Measurements from ENCODE around the gene N4BP2. TPM values are rescaled to one million over a fixed set of nuclear protein-coding genes. Genes with fewer than 3 reads are reported as not detected.

The N4BP2 gene
- polyA plus RNA-seq, 1 of the 3 experiments (the other 2 are of a cell fraction): 1.2 TPM

DNA sequence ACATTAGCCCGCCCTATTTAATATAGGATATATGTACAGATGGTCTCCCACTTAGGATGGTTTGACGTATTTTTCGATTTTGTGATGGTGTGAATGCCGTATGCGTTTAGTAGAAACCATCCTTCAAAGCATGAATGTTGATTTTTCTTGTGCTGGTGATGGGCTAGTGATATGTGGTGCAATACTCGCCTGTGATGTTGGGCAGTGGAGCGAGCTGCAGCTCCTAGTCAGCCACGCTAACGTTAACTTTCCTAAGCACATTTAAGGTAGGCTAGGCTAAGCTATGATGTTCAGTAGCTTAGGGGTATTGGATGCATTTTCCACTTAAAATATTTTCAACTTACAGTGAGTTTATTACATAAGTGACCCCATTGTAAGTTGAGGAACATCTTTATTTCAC, 103.6 kb downstream of the N4BP2 start:
- 99% methylated on average over 9 of the region's 9 CpGs for WGBS (ENCODE audit: low lambda C conversion rate)
- no peak overlapping the region for H3K27ac ChIP-seq (ENCODE audit: low read depth in 2 of 2, low read length in 1 of 2)
- H3K4me2 ChIP-seq: no peak overlapping the region
- no peak overlapping the region for H3K9ac ChIP-seq
- DNase-seq: no peak
- H2AFZ ChIP-seq (ENCODE audit: low read depth): no peak overlapping the region
- no peaks in the 10 kb centered on the region for H3K27me3 ChIP-seq (ENCODE audit: insufficient read depth)
- H3K79me2 ChIP-seq (ENCODE audit: insufficient read depth): no peaks in the 10 kb centered on the region
- no peak for TF ChIP-seq NFIC (IDR thresholded peaks at IDR 0.05; ENCODE audit: borderline replicate concordance)
- no peak for TF ChIP-seq MXI1 (IDR thresholded peaks at IDR 0.05; ENCODE audit: low read depth, low read length)
- TF ChIP-seq, protein P1, sequence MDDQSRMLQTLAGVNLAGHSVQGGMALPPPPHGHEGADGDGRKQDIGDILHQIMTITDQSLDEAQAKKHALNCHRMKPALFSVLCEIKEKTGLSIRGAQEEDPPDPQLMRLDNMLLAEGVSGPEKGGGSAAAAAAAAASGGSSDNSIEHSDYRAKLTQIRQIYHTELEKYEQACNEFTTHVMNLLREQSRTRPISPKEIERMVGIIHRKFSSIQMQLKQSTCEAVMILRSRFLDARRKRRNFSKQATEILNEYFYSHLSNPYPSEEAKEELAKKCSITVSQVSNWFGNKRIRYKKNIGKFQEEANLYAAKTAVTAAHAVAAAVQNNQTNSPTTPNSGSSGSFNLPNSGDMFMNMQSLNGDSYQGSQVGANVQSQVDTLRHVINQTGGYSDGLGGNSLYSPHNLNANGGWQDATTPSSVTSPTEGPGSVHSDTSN (IDR thresholded peaks at IDR 0.05): no peak
- TF ChIP-seq, protein P2, sequence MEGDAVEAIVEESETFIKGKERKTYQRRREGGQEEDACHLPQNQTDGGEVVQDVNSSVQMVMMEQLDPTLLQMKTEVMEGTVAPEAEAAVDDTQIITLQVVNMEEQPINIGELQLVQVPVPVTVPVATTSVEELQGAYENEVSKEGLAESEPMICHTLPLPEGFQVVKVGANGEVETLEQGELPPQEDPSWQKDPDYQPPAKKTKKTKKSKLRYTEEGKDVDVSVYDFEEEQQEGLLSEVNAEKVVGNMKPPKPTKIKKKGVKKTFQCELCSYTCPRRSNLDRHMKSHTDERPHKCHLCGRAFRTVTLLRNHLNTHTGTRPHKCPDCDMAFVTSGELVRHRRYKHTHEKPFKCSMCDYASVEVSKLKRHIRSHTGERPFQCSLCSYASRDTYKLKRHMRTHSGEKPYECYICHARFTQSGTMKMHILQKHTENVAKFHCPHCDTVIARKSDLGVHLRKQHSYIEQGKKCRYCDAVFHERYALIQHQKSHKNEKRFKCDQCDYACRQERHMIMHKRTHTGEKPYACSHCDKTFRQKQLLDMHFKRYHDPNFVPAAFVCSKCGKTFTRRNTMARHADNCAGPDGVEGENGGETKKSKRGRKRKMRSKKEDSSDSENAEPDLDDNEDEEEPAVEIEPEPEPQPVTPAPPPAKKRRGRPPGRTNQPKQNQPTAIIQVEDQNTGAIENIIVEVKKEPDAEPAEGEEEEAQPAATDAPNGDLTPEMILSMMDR (IDR thresholded peaks at IDR 0.05): no peak
- TF ChIP-seq GATA2 (CRISPR knock-in tag; IDR thresholded peaks at IDR 0.05): no peak
- TF ChIP-seq, protein P3, sequence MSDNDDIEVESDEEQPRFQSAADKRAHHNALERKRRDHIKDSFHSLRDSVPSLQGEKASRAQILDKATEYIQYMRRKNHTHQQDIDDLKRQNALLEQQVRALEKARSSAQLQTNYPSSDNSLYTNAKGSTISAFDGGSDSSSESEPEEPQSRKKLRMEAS (IDR thresholded peaks at IDR 0.05; ENCODE audit: low read depth): no peak
- no peak for TF ChIP-seq NRF1 (IDR thresholded peaks at IDR 0.05; ENCODE audit: low read depth, low read length)
- no peak for TF ChIP-seq MEF2A (IDR thresholded peaks at IDR 0.05; ENCODE audit: borderline replicate concordance, low read depth)
- no peak overlapping the region for H3K4me3 ChIP-seq (ENCODE audit: low read depth in 2 of 2, low read length in 1 of 2)
- H3K36me3 ChIP-seq (replicated peaks in 1 of 2; ENCODE audit: control insufficient read depth in 1 of 2, insufficient read depth in 2 of 2, low read length in 1 of 2): peaks cover 0 to 6% of the 10 kb centered on the region in 2 experiments
- no peaks in the 10 kb centered on the region for H3K4me1 ChIP-seq (ENCODE audit: control insufficient read depth in 1 of 2, insufficient read depth in 2 of 2, low read depth in 1 of 2, low read length in 1 of 2)
- no peaks in the 10 kb centered on the region for H4K20me1 ChIP-seq (ENCODE audit: insufficient read depth)
- CTCF ChIA-PET: interaction anchor here (0.8 to 1.5 kb wide), 2 partner anchors 28 to 149 kb away, joined by 4 to 6 read pairs; no protein-coding TSS in a partner anchor
- POLR2A ChIA-PET: no interaction called here
- peaks cover 4% of the 10 kb centered on the region for H3F3A ChIP-seq (replicated peaks; ENCODE audit: insufficient read depth)
- no peaks in the 10 kb centered on the region for H3K9me3 ChIP-seq
- H3K9me2 ChIP-seq: no peaks in the 10 kb centered on the region

DNA sequence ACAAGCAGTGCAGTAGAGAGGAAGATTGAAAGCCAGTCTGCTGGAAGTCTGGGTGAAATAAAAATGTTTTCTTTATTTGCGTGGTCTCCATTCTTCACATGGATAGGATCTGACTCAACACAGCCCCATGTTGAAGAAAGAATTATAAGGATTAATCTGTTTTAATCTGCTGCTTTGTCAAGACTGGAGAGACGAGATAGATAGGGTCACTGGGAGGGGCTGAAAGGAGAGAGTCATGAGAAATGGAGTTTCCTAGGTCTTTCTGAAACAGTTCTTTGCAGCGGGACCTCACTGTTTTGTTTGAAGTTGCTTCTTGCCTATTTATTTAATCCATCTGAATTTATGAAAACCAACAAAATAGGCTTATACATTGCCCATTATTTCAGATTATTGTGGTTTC, 107.8 kb downstream of the N4BP2 start:
- ChIA-PET CTCF (interaction anchor here (0.7 to 0.9 kb wide), 2 partner anchors 145 to 471 kb away, joined by 3 read pairs; no protein-coding TSS in a partner anchor), POLR2A (interaction anchor here (0.6 kb wide), 1 partner anchor 55 kb away, joined by 5 read pairs; no protein-coding TSS in a partner anchor)
- Histone ChIP-seq H2AFZ (ENCODE audit: low read depth) (no peak overlapping the region), H3K9me2 (no peaks in the 10 kb centered on the region), H3K27me3 (ENCODE audit: insufficient read depth) (no peaks in the 10 kb centered on the region), H4K20me1 (ENCODE audit: insufficient read depth) (no peaks in the 10 kb centered on the region), H3K9me3 (peaks cover 5% of the 10 kb centered on the region; the same call in 1 of the 2 replicates), H3K9ac (no peak overlapping the region), H3K4me2 (no peak overlapping the region), H3K4me1 (ENCODE audit: control insufficient read depth in 1 of 2, insufficient read depth in 2 of 2, low read depth in 1 of 2, low read length in 1 of 2) (no peaks in the 10 kb centered on the region), H3F3A (replicated peaks; ENCODE audit: insufficient read depth) (peaks cover 4% of the 10 kb centered on the region), H3K27ac (ENCODE audit: low read depth in 2 of 2, low read length in 1 of 2) (no peak overlapping the region), H3K4me3 (ENCODE audit: low read depth in 2 of 2, low read length in 1 of 2) (no peak overlapping the region), H3K79me2 (ENCODE audit: insufficient read depth) (no peaks in the 10 kb centered on the region), H3K36me3 (replicated peaks in 1 of 2; ENCODE audit: control insufficient read depth in 1 of 2, insufficient read depth in 2 of 2, low read length in 1 of 2) (peaks cover 3 to 10% of the 10 kb centered on the region in 2 experiments)
- TF ChIP-seq SIN3A (IDR thresholded peaks at IDR 0.05; ENCODE audit: borderline replicate concordance, low read depth, low read length) (no peak), ELF1 (IDR thresholded peaks at IDR 0.05) (no peak), CHD2 (IDR thresholded peaks at IDR 0.05; ENCODE audit: low read length, partially characterized antibody) (no peak)
- TF ChIP-seq, protein P4, sequence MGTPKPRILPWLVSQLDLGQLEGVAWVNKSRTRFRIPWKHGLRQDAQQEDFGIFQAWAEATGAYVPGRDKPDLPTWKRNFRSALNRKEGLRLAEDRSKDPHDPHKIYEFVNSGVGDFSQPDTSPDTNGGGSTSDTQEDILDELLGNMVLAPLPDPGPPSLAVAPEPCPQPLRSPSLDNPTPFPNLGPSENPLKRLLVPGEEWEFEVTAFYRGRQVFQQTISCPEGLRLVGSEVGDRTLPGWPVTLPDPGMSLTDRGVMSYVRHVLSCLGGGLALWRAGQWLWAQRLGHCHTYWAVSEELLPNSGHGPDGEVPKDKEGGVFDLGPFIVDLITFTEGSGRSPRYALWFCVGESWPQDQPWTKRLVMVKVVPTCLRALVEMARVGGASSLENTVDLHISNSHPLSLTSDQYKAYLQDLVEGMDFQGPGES (IDR thresholded peaks at IDR 0.05; ENCODE audit: low read depth, low read length): no peak
- 79% methylated on average over 3 of the region's 3 CpGs for WGBS (ENCODE audit: low lambda C conversion rate)
- DNase-seq: no peak

Data from SK-N-SH (cell line).